ENCODE data around the gene FAM8A1. TPM values are rescaled to one million over a fixed set of nuclear protein-coding genes. Genes with fewer than 3 reads are reported as not detected.
A peak's percentile ranks its signal among the peaks of the same experiment; 100 is the strongest.

FAM8A1 gene, protein sequence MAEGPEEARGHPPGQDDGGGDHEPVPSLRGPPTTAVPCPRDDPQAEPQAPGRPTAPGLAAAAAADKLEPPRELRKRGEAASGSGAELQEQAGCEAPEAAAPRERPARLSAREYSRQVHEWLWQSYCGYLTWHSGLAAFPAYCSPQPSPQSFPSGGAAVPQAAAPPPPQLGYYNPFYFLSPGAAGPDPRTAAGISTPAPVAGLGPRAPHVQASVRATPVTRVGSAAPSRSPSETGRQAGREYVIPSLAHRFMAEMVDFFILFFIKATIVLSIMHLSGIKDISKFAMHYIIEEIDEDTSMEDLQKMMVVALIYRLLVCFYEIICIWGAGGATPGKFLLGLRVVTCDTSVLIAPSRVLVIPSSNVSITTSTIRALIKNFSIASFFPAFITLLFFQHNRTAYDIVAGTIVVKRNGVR
- 7.4 and 23.1 TPM in 2 replicates for total RNA-seq (2011; cell fraction: chromatin; rRNA removed; ENCODE audit: low replicate concordance)
- total RNA-seq (2011; cell fraction: nucleolus; rRNA removed) = 8.3 and 8.5 TPM in 2 replicates
- 18.5 and 39.8 TPM in 2 replicates for total RNA-seq (2011; cell fraction: nucleoplasm; rRNA removed)
- 11.5 and 12.2 TPM in 2 replicates for total RNA-seq (2014; rRNA removed)
- 15.2 and 19.0 TPM in 2 replicates for total RNA-seq (2014; rRNA removed; fragmentation: Illumina TruSeq; extraction: Trizol)
- 13.0 and 14.2 TPM in 2 replicates for total RNA-seq (2015; rRNA removed; fragmentation: Illumina TruSeq; extraction: Trizol)
- 15.1 and 15.3 TPM in 2 replicates for total RNA-seq (2021)
- polyA plus RNA-seq (2011; rRNA removed) = 21.7 and 23.6 TPM in 2 replicates
- 5.9 and 8.7 TPM in 2 replicates for polyA plus RNA-seq (2011; cell fraction: cytosol; rRNA removed)
- 13.2 and 23.9 TPM in 2 replicates for polyA plus RNA-seq (2011; cell fraction: nucleus; rRNA removed)
- polyA plus RNA-seq (2012) = 11.7 and 21.5 TPM in 2 replicates
- 13.4 and 15.7 TPM in 2 replicates for polyA plus RNA-seq (2014; fragmentation: Illumina TruSeq; extraction: Trizol)
- polyA plus RNA-seq (2014; fragmentation: Nextera tagmentation; extraction: Ambion mirVana) = 1 to 10 TPM; 4.9 to 6.1 TPM
- 9.9 and 11.2 TPM in 2 replicates for polyA plus RNA-seq (2014; rRNA removed)
- polyA minus RNA-seq (2011; rRNA and poly(A)+ RNA removed) = 13.9 and 15.6 TPM in 2 replicates
- 9.9 and 10.1 TPM in 2 replicates for polyA minus RNA-seq (2011; cell fraction: cytosol; rRNA and poly(A)+ RNA removed)
- polyA minus RNA-seq (2011; cell fraction: nucleus; rRNA and poly(A)+ RNA removed) = 7.7 and 15.2 TPM in 2 replicates
- Bru-seq, nascent RNA = percentile 88 among the genes with signal in this experiment
- BruChase-seq, experiment 1, labeled RNA remaining after a 2-hour chase = percentile 88 among the genes with signal in this experiment
- percentile 92 among the genes with signal in this experiment for BruChase-seq, experiment 2, labeled RNA remaining after a 6-hour chase
- long read RNA-seq, experiment 1, full-length matches to known transcripts = 140 of 158 reads
- long read RNA-seq, experiment 1, partial matches to known transcripts = 2 of 158 reads
- long read RNA-seq, experiment 1, other reads (novel, unspliced or antisense) = 16 of 158 reads
- long read RNA-seq, experiment 2, full-length matches to known transcripts = 1 of 18 reads
- long read RNA-seq, experiment 2, partial matches to known transcripts = 2 of 18 reads
- long read RNA-seq, experiment 2, other reads (novel, unspliced or antisense) = 15 of 18 reads
- long read RNA-seq, experiment 3, full-length matches to known transcripts = 12 of 15 reads
- long read RNA-seq, experiment 3, partial matches to known transcripts = 0 of 15 reads
- long read RNA-seq, experiment 3, other reads (novel, unspliced or antisense) = 3 of 15 reads

DNA sequence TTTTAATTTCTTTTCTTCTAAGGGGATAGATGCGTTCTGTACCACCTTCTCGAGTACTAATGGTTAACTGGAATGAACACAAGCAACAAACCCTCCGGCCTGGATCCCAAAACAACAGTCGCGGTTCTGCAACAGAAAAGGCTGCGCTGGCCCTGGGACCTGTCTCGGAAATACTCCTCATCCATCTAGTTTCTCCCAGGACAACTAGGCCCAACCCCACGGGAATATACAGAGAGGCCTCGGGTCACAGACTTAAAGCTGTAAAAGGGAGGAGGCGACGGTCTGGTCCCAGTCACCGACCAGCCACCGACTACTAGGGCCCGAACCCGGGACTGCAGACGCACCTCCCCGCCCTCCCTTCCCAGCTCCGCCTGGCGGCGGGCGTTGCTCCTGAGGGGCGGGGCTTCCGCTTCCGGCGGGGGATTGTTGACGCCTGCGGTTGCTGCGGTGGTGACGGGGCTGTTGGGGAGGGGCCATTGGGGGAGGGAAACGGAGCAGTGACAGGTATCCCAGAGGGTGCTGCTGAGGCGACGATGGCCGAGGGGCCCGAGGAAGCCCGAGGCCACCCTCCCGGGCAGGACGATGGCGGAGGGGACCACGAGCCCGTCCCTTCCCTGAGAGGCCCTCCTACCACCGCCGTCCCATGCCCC lies at the start of gene FAM8A1:
Gene FAM8A1, plus strand, starts transcription at position 426 of the 650 bp plus-strand sequence. Its CDS starts 108 bp downstream, at position 534.
- Histone ChIP-seq H3K4me2 (ENCODE audit: insufficient read depth, low read length) (peak within 1 kb of the TSS; percentile 87), H3K27me3 (ENCODE audit: control insufficient read depth in 2 of 2, insufficient read depth in 2 of 2, low read length in 2 of 2) (no peaks in the 10 kb centered on the region), H4K20me1 (replicated peaks; ENCODE audit: control insufficient read depth, insufficient read depth, low read length) (no peaks in the 10 kb centered on the region), H3K79me2 (ENCODE audit: control insufficient read depth, insufficient read depth, low read length) (peaks cover 25% of the 10 kb centered on the region), H3K27ac (ENCODE audit: extremely low read depth, low read depth, low read length) (peak within 1 kb of the TSS; percentile 91), H2AFZ (ENCODE audit: low read depth, low read length) (peak within 1 kb of the TSS; percentile 94), H3K9me3 (replicated peaks; ENCODE audit: control insufficient read depth, insufficient read depth, low read depth, low read length) (no peaks in the 10 kb centered on the region; the same call in 1 of the 2 replicates), H3K36me3 (ENCODE audit: control insufficient read depth, insufficient read depth, low read length) (peaks cover 19% of the 10 kb centered on the region; the same call in 2 of the 3 replicates), H3K4me3 (peak within 1 kb of the TSS; percentile 88), H3K4me1 (replicated peaks in 1 of 2; ENCODE audit: control insufficient read depth in 2 of 2, insufficient read depth in 2 of 2, low read length in 2 of 2) (peaks cover 5 to 18% of the 10 kb centered on the region in 2 experiments; a peak in 4 of 5 replicates), H3K9me1 (ENCODE audit: control insufficient read depth, insufficient read depth, low read length) (no peaks in the 10 kb centered on the region), H3K9ac (ENCODE audit: insufficient read depth in 1 of 2, low read depth in 2 of 2, low read length in 2 of 2) (peak within 1 kb of the TSS; percentile 72 to 99)
- ATAC-seq (peak; percentile 92), FAIRE-seq (peak; percentile 90), DNase-seq (ENCODE audit: extremely low read depth in 1 of 4, low spot score in 3 of 4) (peak; percentile 97 to 99 (median 98))
- CTCF ChIA-PET (ENCODE audit: low intra/inter-chr PET ratio) = interaction anchor here (0.6 to 1.0 kb wide), 2 partner anchors 49 to 664 kb away, joined by 3 read pairs; no protein-coding TSS in a partner anchor
- intact Hi-C loops (cut with micrococcal nuclease) = loop anchor here (2.0 kb wide), 1 partner anchor 107 kb away; the partner anchor contains the start of gene NUP153
- 4% methylated on average over 33 of the region's 42 CpGs for WGBS (ENCODE audit: insufficient coverage, low coverage, missing lambda C conversion rate)
- no TSS peak for BruUV-seq (replicated peaks)
- POLR2A ChIA-PET = interaction anchor here (0.6 to 2.7 kb wide), 13 partner anchors 9 to 580 kb away, joined by 3 to 20 read pairs (median 3); no protein-coding TSS in a partner anchor
- in situ Hi-C loops (cut with MboI) = no loop called here
- no peak; the same call in 1 of the 2 replicates for TF ChIP-seq ZBTB17 (CRISPR knock-in tag; IDR thresholded peaks at IDR 0.05)
- TF ChIP-seq CEBPZ (IDR thresholded peaks at IDR 0.05; ENCODE audit: borderline replicate concordance, low read depth, low read length) = no peak
- TF ChIP-seq PKNOX1 (IDR thresholded peaks at IDR 0.05) = peak; percentile 87
- no peak for TF ChIP-seq NR4A1 (CRISPR knock-in tag; IDR thresholded peaks at IDR 0.05)
- TF ChIP-seq NR4A1 (tag; IDR thresholded peaks at IDR 0.05) = no peak
- TF ChIP-seq HNRNPK (IDR thresholded peaks at IDR 0.05; ENCODE audit: low read depth, low read length, poor library complexity, severe bottlenecking) = no peak
- TF ChIP-seq DIDO1 (tag; IDR thresholded peaks at IDR 0.05; ENCODE audit: low read depth) = no peak

Measured in K562 (cell line).